HL-60 (cell line): ENCODE measurements around the gene MAD1L1.

Experiments used
- DNase-seq, 2 experiments: peaks; one replicate each; pipeline ENCODE4 v3.0.0-alpha.2; 2010 to 2020; ENCODE audit warnings: low read depth in 1 of 2, low spot score in 1 of 2
- H3K27ac ChIP-seq: fragments of 250-450 bp; sonication (Bioruptor Pico); replicated peaks from 2 replicates; pipeline ENCODE4 v1.5.1; 2020; ENCODE audit warnings: mild to moderate bottlenecking, moderate library complexity
- H3K27me3 ChIP-seq: fragments of 250-450 bp; sonication (Bioruptor Pico); 2 replicates; pipeline ENCODE4 v1.5.1; 2021; ENCODE audit warnings: mild to moderate bottlenecking, moderate library complexity; ENCODE audit not compliant: insufficient read depth, poor library complexity, severe bottlenecking
- H3K4me3 ChIP-seq: replicated peaks from 2 replicates; pipeline ENCODE4 v1.5.1; 2011; ENCODE audit warnings: mild to moderate bottlenecking, control low read depth, low read length; ENCODE audit not compliant: insufficient read depth
- GABPA ChIP-seq: IDR thresholded peaks from 2 replicates; pipeline ENCODE4 v1.6.1; 2012; ENCODE audit warnings: low read depth
- POLR2AphosphoS5 ChIP-seq: IDR thresholded peaks from 2 replicates; pipeline ENCODE4 v1.6.1; 2012; ENCODE audit warnings: low read depth
- SPI1 ChIP-seq: IDR thresholded peaks from 2 replicates; pipeline ENCODE4 v1.6.1; 2012; ENCODE audit warnings: low read depth, mild to moderate bottlenecking, borderline replicate concordance
- TF ChIP-seq, protein P1 (sequence below): IDR thresholded peaks from 2 replicates; pipeline ENCODE4 v1.6.1; 2012; ENCODE audit warnings: low read depth; ENCODE audit not compliant: insufficient replicate concordance
- TF ChIP-seq, protein P2 (sequence below): IDR thresholded peaks from one replicate; pipeline ENCODE4 v1.5.1; 2011; ENCODE audit warnings: low read length, control low read depth, inconsistent platforms; ENCODE audit not compliant: insufficient read depth

Gene MAD1L1

DNA sequence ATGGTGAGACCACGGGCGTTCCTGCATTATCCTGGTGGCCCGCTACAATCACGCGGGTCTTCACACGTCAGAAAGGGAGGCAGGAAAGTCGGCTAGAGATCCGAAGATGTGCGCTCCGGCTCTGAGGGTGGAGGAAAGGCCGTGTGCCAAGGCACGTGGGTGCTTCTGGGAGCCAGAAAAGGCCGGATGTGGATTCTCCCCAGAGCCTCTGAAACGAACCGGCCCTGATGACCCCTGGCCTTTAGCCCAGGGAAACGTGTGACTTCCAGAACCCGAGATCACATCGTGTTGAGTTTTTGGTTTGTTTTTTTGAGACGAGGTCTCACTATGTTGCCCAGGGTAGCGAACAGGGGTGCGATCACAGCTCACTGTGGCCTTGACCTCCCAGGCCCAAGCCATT, 318.4 kb downstream of the MAD1L1 start:
- no peak for DNase-seq
- no peak overlapping the region for H3K4me3 ChIP-seq
- TF ChIP-seq GABPA, result no peak
- TF ChIP-seq, protein P1, sequence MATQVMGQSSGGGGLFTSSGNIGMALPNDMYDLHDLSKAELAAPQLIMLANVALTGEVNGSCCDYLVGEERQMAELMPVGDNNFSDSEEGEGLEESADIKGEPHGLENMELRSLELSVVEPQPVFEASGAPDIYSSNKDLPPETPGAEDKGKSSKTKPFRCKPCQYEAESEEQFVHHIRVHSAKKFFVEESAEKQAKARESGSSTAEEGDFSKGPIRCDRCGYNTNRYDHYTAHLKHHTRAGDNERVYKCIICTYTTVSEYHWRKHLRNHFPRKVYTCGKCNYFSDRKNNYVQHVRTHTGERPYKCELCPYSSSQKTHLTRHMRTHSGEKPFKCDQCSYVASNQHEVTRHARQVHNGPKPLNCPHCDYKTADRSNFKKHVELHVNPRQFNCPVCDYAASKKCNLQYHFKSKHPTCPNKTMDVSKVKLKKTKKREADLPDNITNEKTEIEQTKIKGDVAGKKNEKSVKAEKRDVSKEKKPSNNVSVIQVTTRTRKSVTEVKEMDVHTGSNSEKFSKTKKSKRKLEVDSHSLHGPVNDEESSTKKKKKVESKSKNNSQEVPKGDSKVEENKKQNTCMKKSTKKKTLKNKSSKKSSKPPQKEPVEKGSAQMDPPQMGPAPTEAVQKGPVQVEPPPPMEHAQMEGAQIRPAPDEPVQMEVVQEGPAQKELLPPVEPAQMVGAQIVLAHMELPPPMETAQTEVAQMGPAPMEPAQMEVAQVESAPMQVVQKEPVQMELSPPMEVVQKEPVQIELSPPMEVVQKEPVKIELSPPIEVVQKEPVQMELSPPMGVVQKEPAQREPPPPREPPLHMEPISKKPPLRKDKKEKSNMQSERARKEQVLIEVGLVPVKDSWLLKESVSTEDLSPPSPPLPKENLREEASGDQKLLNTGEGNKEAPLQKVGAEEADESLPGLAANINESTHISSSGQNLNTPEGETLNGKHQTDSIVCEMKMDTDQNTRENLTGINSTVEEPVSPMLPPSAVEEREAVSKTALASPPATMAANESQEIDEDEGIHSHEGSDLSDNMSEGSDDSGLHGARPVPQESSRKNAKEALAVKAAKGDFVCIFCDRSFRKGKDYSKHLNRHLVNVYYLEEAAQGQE, result no peak
- no peak for TF ChIP-seq SPI1
- TF ChIP-seq, protein P2, sequence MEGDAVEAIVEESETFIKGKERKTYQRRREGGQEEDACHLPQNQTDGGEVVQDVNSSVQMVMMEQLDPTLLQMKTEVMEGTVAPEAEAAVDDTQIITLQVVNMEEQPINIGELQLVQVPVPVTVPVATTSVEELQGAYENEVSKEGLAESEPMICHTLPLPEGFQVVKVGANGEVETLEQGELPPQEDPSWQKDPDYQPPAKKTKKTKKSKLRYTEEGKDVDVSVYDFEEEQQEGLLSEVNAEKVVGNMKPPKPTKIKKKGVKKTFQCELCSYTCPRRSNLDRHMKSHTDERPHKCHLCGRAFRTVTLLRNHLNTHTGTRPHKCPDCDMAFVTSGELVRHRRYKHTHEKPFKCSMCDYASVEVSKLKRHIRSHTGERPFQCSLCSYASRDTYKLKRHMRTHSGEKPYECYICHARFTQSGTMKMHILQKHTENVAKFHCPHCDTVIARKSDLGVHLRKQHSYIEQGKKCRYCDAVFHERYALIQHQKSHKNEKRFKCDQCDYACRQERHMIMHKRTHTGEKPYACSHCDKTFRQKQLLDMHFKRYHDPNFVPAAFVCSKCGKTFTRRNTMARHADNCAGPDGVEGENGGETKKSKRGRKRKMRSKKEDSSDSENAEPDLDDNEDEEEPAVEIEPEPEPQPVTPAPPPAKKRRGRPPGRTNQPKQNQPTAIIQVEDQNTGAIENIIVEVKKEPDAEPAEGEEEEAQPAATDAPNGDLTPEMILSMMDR, result no peak
- no peak for TF ChIP-seq POLR2AphosphoS5
- no peaks in the 10 kb centered on the region for H3K27me3 ChIP-seq
- no peak overlapping the region for H3K27ac ChIP-seq

DNA sequence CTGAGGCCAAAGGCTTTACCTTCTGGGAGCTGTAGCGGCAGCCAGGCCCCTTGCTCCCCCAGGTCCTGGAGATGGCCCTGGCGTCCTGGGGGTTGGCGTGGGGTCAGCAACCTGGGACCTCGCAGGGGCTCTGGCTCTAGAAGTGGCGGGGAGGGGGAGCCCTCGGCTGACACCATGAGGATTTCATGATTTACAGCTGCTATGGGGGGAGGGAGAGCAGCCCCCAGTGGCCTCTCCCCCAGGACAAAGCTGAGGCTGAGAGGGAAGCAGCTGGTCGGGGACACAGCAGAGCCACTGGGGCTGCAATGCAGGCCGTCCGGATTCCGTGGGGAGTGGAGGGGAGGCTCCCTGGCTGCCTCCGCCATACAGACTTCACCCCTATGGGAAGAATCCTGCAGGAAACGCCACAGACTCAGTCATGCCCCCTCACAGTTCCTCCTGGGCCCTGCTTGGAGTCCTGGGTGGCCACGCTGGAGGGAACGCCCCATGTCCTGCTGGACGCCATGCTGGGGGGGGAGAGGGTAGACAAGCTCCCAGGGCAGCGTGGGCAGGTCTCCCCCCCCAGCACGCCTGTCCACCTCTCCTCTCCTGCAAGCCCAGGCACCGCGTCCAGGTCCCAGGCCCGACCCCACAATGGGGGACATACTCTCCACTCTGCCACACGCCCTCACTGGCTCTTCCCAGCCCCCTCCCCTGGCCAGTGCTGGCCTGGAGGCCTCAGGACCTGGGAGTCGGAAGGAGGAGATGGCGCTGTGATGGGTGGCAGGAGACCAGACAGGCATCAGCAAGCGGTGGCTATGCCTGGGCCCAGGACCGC, 319.1 kb downstream of the MAD1L1 start:
- no peak for DNase-seq
- Histone ChIP-seq H3K27me3 (no peaks in the 10 kb centered on the region), H3K27ac (no peak overlapping the region), H3K4me3 (no peak overlapping the region)
- TF ChIP-seq SPI1 (no peak), GABPA (no peak), POLR2AphosphoS5 (no peak)
- TF ChIP-seq, protein P1, result no peak
- TF ChIP-seq, protein P2, result no peak

DNA sequence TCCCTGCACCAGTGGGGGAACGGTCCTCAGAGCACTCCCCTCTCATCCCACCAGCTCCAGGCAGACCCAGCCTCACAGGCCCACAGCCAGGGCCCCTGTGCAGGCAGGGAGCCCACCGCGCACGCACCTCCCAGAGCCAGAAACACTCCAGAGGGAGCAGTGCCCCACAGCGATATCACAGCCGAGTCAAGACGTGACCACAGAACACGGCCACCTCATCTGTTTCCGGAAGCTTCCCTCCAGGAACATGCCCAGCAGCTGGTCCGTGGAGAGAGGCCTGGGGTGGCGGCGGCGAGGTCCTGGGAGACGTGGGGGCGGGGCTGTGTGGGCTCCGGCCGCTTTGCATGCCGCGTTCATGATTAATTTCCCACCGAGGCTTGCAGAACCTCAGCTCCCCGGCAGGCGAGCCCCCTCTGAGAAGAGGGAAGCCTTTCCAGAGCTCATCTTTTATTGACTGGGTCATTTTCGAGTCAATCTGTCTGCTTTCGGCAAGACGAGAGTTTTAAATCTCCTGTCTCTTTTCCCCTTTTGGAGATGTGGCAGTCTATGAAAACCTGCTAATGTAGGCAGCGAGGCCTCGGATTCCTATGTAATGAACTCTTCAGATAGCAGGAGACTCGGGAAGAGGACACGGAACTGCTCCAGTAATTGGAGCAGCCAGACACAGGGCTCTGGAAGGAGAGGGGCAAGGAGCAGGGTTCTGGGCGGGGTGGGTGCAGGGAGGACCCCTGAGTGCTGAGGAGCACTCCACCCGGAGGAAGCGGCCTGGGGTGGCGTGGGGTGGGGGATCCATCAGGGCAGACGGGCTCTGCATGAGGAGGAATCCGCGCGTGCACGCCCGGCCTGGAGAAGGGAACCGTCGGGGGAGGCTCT, 319.9 kb downstream of the MAD1L1 start:
- TF ChIP-seq POLR2AphosphoS5 (no peak), SPI1 (no peak), GABPA (no peak)
- TF ChIP-seq, protein P2, result no peak
- TF ChIP-seq, protein P1, result no peak
- Histone ChIP-seq H3K27me3 (no peaks in the 10 kb centered on the region), H3K27ac (no peak overlapping the region), H3K4me3 (no peak overlapping the region)
- DNase-seq, result no peak
